ENCODE data around the gene MAP3K3.

DNA sequence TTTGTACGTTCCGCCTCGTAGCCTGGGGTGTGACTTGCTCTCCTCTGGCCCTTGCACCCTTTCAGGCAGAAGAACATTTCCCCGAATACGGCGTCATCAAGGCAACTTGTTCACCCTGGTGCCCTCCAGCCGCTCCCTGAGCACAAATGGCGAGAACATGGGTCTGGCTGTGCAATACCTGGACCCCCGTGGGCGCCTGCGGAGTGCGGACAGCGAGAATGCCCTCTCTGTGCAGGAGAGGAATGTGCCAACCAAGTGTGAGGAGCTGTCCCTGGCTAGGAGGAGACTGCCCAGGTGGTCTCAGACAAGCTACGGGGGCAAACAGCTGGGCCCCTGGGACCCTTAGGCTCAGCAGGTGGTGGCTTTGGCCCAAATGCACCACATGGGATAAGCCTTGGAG lies 67.3 kb downstream of the MAP3K3 start:
- TF ChIP-seq POLR2A (conservative IDR thresholded peaks at IDR 0.05) (no peak), MTA1 (IDR thresholded peaks at IDR 0.05; ENCODE audit: borderline replicate concordance) (no peak), ELF1 (tag; IDR thresholded peaks at IDR 0.05) (no peak), YY1 (IDR thresholded peaks at IDR 0.05; ENCODE audit: borderline replicate concordance in 1 of 3, control insufficient read depth in 1 of 3, extremely low read depth in 1 of 3, insufficient read depth in 3 of 3, insufficient read length in 1 of 3, insufficient replicate concordance in 2 of 3, low read depth in 1 of 3, low read length in 2 of 3) (no peak), GATAD2A (IDR thresholded peaks at IDR 0.05) (no peak), POLR2AphosphoS5 (IDR thresholded peaks at IDR 0.05; ENCODE audit: control insufficient read depth, insufficient read depth, low read depth, low read length) (no peak), SNAPC5 (CRISPR knock-in tag; IDR thresholded peaks at IDR 0.05) (no peak), RBBP5 (IDR thresholded peaks at IDR 0.05; ENCODE audit: borderline replicate concordance, insufficient read depth, low read length, poor library complexity, severe bottlenecking) (no peak), MLLT1 (IDR thresholded peaks at IDR 0.05) (no peak), ZNF766 (CRISPR knock-in tag; conservative IDR thresholded peaks at IDR 0.05) (no peak), EZH2 (IDR thresholded peaks at IDR 0.05; ENCODE audit: borderline replicate concordance, low read depth, low read length) (no peak), PCBP1 (IDR thresholded peaks at IDR 0.05; ENCODE audit: low read depth, low read length, poor library complexity, severe bottlenecking) (no peak)
- TF ChIP-seq, protein P1, sequence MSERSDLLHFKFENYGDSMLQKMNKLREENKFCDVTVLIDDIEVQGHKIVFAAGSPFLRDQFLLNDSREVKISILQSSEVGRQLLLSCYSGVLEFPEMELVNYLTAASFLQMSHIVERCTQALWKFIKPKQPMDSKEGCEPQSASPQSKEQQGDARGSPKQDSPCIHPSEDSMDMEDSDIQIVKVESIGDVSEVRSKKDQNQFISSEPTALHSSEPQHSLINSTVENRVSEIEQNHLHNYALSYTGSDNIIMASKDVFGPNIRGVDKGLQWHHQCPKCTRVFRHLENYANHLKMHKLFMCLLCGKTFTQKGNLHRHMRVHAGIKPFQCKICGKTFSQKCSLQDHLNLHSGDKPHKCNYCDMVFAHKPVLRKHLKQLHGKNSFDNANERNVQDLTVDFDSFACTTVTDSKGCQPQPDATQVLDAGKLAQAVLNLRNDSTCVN (CRISPR knock-in tag; IDR thresholded peaks at IDR 0.05) = no peak
- TF ChIP-seq, protein P2, sequence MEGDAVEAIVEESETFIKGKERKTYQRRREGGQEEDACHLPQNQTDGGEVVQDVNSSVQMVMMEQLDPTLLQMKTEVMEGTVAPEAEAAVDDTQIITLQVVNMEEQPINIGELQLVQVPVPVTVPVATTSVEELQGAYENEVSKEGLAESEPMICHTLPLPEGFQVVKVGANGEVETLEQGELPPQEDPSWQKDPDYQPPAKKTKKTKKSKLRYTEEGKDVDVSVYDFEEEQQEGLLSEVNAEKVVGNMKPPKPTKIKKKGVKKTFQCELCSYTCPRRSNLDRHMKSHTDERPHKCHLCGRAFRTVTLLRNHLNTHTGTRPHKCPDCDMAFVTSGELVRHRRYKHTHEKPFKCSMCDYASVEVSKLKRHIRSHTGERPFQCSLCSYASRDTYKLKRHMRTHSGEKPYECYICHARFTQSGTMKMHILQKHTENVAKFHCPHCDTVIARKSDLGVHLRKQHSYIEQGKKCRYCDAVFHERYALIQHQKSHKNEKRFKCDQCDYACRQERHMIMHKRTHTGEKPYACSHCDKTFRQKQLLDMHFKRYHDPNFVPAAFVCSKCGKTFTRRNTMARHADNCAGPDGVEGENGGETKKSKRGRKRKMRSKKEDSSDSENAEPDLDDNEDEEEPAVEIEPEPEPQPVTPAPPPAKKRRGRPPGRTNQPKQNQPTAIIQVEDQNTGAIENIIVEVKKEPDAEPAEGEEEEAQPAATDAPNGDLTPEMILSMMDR (IDR thresholded peaks at IDR 0.05 in 2 of 3, conservative IDR thresholded peaks at IDR 0.05 in 1 of 3; ENCODE audit: insufficient read depth in 2 of 3, low read depth in 1 of 3, low read length in 3 of 3) = no peak
